NB4 (cell line): ENCODE data around the gene TRIM38.

Experiments
- DNase-seq: peaks from one replicate; pipeline ENCODE4 v3.0.0; 2010; ENCODE audit warnings: low read depth
- H3K4me3 ChIP-seq: one replicate; pipeline ENCODE4 v1.5.1; 2011; ENCODE audit warnings: mild to moderate bottlenecking, low read depth, low read length, moderate library complexity
- MYC ChIP-seq: IDR thresholded peaks from 2 replicates; pipeline ENCODE4 v1.6.1; 2011; ENCODE audit warnings: low read depth, low read length
- POLR2A ChIP-seq: IDR thresholded peaks from 2 replicates; pipeline ENCODE4 v1.6.1; 2011; ENCODE audit warnings: mild to moderate bottlenecking; ENCODE audit not compliant: insufficient read length; ENCODE audit errors: extremely low read depth
- TF ChIP-seq, protein P1 (sequence below): IDR thresholded peaks from 2 replicates; pipeline ENCODE4 v1.6.1; 2011; ENCODE audit warnings: low read depth, low read length
- TF ChIP-seq, protein P2 (sequence below): IDR thresholded peaks from one replicate; pipeline ENCODE4 v1.5.1; 2012; ENCODE audit warnings: low read depth, low read length

Gene TRIM38

DNA sequence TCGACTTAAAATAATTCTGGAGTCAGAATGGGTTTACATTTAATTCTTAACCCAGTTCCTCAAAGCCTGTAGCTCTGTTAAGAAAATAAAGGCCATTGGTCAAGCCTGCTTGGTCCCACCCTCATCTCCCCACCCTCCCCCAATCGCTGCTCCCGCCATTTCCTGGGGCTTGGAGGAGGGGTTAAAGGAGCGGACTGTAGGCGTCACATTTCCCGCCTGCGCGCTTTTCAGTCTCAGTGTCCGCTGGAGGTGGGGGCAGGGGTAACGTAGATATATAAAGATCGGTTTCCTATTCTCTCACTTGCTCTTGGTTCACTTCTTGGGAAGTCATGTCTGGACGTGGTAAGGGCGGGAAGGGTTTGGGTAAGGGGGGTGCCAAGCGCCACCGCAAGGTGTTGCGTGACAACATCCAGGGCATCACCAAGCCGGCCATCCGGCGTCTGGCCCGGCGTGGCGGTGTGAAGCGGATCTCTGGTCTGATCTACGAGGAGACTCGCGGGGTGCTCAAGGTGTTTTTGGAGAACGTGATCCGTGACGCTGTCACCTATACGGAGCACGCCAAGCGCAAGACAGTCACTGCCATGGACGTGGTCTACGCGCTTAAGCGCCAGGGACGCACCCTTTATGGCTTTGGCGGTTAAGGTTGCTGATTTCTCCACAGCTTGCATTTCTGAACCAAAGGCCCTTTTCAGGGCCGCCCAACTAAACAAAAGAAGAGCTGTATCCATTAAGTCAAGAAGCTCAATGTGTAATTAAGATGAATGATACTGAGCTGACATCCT lies 58.9 kb downstream of the TRIM38 start:
- TF ChIP-seq, protein P1, sequence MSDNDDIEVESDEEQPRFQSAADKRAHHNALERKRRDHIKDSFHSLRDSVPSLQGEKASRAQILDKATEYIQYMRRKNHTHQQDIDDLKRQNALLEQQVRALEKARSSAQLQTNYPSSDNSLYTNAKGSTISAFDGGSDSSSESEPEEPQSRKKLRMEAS = no peak
- no peak for TF ChIP-seq MYC
- TF ChIP-seq POLR2A = peak; percentile 72
- peak; percentile 98 for DNase-seq
- peak overlapping the region; percentile 74 for H3K4me3 ChIP-seq

DNA sequence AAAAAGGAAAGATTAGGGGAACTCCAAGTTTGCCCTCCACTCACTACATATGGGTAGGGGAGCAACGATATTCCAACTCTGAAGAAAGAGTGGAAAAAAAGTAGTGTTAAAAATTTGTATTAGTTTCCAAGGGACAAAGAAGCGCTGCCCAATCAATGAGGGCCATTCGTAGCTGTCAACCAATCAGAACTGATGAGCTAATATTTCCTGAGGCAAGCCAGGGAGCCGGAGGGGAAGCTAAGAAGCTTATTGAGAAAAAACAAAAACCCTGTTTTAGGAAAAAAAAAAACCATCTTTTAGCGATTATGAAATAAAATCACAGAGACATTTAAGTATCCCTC lies 59.5 kb downstream of the TRIM38 start:
- H3K4me3 ChIP-seq = peak overlapping the region; percentile 74
- TF ChIP-seq POLR2A (no peak), MYC (no peak)
- TF ChIP-seq, protein P2, sequence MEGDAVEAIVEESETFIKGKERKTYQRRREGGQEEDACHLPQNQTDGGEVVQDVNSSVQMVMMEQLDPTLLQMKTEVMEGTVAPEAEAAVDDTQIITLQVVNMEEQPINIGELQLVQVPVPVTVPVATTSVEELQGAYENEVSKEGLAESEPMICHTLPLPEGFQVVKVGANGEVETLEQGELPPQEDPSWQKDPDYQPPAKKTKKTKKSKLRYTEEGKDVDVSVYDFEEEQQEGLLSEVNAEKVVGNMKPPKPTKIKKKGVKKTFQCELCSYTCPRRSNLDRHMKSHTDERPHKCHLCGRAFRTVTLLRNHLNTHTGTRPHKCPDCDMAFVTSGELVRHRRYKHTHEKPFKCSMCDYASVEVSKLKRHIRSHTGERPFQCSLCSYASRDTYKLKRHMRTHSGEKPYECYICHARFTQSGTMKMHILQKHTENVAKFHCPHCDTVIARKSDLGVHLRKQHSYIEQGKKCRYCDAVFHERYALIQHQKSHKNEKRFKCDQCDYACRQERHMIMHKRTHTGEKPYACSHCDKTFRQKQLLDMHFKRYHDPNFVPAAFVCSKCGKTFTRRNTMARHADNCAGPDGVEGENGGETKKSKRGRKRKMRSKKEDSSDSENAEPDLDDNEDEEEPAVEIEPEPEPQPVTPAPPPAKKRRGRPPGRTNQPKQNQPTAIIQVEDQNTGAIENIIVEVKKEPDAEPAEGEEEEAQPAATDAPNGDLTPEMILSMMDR = no peak
- peak; percentile 87 for DNase-seq

DNA sequence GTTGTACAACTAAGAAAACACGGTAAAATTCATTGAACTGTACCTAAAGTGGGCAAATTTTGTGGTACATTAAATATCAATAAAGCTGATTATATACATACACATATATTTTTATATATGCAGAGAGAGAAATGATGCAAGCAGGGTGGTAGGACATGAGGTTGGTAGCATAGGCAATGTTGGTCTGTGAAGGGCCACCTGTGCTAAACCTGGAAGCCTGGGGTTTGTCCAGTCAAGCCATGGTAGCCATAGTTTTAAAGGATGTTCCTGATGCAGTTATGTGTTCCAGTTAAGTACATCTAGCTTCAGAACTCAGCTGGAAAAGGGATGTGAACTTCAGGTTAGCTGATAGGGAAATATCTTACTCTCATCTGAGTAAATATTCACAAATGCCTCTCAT lies 60.1 kb downstream of the TRIM38 start:
- no peak for DNase-seq
- peak overlapping the region; percentile 74 for H3K4me3 ChIP-seq
- TF ChIP-seq POLR2A (no peak), MYC (no peak)
- TF ChIP-seq, protein P1 = no peak
- TF ChIP-seq, protein P2 = no peak

DNA sequence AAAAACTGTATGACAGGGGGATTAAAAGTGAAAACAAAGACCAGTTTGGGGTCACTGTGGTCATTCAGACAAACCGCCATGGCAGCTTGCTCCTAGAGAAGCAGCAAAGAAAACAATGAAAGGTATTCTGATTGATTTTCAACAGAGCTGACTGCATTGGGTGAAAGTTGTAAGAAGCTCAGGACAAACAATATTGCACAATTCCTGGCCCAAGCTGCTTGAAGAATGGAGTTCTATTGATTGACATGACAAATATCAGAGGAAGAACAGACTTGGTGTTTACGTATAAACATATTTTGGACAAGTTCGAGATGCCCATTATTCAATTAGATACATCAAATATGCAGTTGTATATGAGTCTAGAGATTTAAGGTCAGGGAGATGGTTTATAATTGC lies 62.0 kb downstream of the TRIM38 start:
- DNase-seq = no peak
- TF ChIP-seq MYC = no peak
- TF ChIP-seq, protein P1 = no peak
- TF ChIP-seq, protein P2 = no peak
- TF ChIP-seq POLR2A = no peak

DNA sequence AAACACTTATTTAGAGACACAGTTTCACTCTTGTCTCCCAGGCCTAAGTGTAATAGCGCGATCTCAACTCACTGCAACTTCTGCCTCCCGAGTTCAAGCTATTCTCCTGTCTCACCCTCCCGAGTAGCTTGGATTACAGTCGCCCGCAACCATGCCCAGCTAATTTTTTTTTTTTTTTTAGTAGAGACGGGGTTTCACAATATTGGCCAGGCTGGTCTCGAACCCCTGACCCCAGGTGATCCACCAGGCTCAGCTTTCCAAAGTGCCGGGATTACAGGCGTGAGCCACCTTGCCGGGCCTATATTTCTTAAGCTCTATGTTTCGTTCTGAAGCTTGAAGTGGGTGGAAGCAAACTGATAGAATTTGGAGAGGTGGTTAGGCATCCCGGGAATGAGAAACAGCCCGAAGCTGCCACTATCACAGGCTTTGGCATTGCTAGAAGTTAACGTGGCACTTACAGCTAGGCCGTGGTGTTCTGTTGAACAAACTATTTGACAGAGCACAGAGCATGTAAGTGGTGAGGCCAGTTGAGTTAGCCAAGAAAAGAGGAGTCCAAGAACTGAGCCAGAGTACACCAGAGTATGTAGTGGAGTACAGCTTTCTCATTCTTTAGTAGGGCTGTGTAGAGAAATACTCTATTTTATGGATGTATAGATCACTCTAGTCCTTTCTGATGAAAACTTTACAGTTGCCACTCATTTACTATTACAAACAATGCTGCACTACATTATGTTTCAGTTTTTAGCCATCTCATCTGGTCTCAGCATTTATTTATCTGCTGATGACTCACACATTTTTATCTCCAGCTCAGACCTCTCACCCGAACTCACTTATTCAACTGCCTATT lies 62.7 kb downstream of the TRIM38 start:
- no peak for DNase-seq
- TF ChIP-seq MYC (no peak), POLR2A (no peak)
- TF ChIP-seq, protein P2 = no peak
- TF ChIP-seq, protein P1 = no peak
- H3K4me3 ChIP-seq = peak overlapping the region; percentile 55

More for the DNA sequence above, 62.0 kb downstream of the TRIM38 start:
- no peak overlapping the region for H3K4me3 ChIP-seq

DNA sequence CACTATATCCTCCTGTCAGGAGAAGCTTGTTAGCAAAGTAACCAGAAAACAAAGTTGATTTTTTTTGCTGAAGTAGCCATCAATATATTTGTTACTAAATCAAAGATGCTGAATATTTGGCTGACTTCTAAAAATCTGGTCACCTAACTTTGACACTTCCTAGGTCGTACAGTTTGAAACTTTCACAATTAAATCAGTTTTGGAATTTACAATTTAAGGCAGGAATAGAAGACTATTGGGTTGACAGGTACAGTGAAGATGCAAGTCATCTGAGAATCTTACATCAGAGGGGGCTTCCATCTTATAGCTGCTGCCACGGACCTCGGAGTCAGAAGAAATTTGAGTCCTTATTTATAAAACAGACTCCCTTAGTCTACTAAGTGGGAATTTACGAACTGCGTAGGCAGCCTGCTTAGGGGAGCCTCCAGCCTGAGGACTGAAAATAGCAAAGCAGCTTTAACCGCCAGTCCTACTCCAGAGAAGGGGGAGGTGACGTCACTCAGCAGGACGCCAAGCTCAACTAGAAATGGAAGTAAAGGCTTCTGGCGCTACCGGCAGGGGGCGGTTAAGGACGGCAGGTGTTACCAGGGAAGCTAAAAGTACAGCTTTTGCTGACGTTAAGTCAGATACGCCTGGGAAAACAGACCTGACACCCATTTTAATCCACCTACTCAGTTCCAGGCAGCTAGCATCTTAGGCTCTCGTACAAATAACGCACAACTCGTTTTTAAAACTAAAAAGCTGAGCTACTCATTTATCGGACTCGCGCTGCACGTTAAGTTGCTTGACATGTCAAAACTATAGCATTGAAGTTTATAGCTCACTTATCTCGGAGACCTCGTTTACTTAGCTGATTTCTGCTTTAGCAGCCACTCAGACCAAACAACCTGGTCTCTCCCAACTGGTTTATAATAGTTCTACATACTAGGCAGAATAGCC lies 63.6 kb downstream of the TRIM38 start:
- TF ChIP-seq MYC (peak; percentile 50), POLR2A (no peak)
- TF ChIP-seq, protein P2 = peak; percentile 89
- H3K4me3 ChIP-seq = peak overlapping the region; percentile 55
- DNase-seq = peak; percentile 97
